ENCODE data around the gene TSPEAR.
"Not testable (repeated sequence)": the region's sequence is repeated elsewhere in the genome, so short reads cannot be mapped to it uniquely, and the experiment has no call there.

TSPEAR gene

GRCh38 chr21:44603109-44603875 lies 108.1 kb downstream of the TSPEAR start:
- DNase-seq (ENCODE audit: low read depth), result no peak

GRCh38 chr21:44602463-44602850 lies 108.9 kb downstream of the TSPEAR start:
- DNase-seq (ENCODE audit: low read depth), result no peak

GRCh38 chr21:44601596-44602462 lies 109.5 kb downstream of the TSPEAR start:
- no peak for DNase-seq (ENCODE audit: low read depth)

- not testable (repeated sequence) for DNase-seq (ENCODE audit: low read depth)
Observed at GRCh38 chr21:44601091-44601490, 110.3 kb downstream of the TSPEAR start.

GRCh38 chr21:44600118-44600978 lies 111.0 kb downstream of the TSPEAR start, which contains the start of gene KRTAP10-7:
Gene KRTAP10-7 (plus strand): TSS chr21:44600597. CDS start chr21:44600622, 25 bp downstream.
- DNase-seq (ENCODE audit: low read depth), result not testable (repeated sequence)

- no peak for DNase-seq (ENCODE audit: low read depth)
Observed at GRCh38 chr21:44599264-44600029, 111.9 kb downstream of the TSPEAR start.

GRCh38 chr21:44598061-44598460 lies 113.3 kb downstream of the TSPEAR start:
- DNase-seq (ENCODE audit: low read depth), result no peak

GRCh38 chr21:44596068-44596725 lies 115.2 kb downstream of the TSPEAR start:
- peak; percentile 1 for DNase-seq (ENCODE audit: low read depth)

GRCh38 chr21:44595524-44595923 lies 115.8 kb downstream of the TSPEAR start:
- no peak for DNase-seq (ENCODE audit: low read depth)

- DNase-seq (ENCODE audit: low read depth), result no peak
Observed at GRCh38 chr21:44594406-44594916, 116.9 kb downstream of the TSPEAR start.

- no peak for DNase-seq (ENCODE audit: low read depth)
Observed at GRCh38 chr21:44593598-44594405, 117.6 kb downstream of the TSPEAR start.

GRCh38 chr21:44592446-44593311 lies 118.7 kb downstream of the TSPEAR start, which contains the start of gene KRTAP10-6:
Gene KRTAP10-6 (minus strand): TSS chr21:44592505. CDS start chr21:44592484, 21 bp downstream.
- no peak for DNase-seq (ENCODE audit: low read depth)

- not testable (repeated sequence) for DNase-seq (ENCODE audit: low read depth)
Observed at GRCh38 chr21:44591801-44592130, 119.6 kb downstream of the TSPEAR start.

- DNase-seq (ENCODE audit: low read depth), result not testable (repeated sequence)
Observed at GRCh38 chr21:44590897-44591800, 120.2 kb downstream of the TSPEAR start.

GRCh38 chr21:44590311-44590721 lies 121.1 kb downstream of the TSPEAR start:
- no peak for DNase-seq (ENCODE audit: low read depth)

GRCh38 chr21:44589586-44590305 lies 121.6 kb downstream of the TSPEAR start:
- no peak for DNase-seq (ENCODE audit: low read depth)

- no peak for DNase-seq (ENCODE audit: low read depth)
Observed at GRCh38 chr21:44589094-44589493, 122.3 kb downstream of the TSPEAR start.
